GM19463 (cell line): ENCODE results near the gene SEC23IP.
A peak's percentile ranks its signal among the peaks of the same experiment; 100 is the strongest.
"Not testable (repeated sequence)": the region's sequence is repeated elsewhere in the genome, so short reads cannot be mapped to it uniquely, and the experiment has no call there.

Experiments
- ATAC-seq: cut with Tn5 transposase; IDR thresholded peaks from one replicate; pipeline ENCODE4 v1.9.1; 2021; ENCODE audit warnings: mild to moderate bottlenecking, moderate library complexity; ENCODE audit not compliant: unreplicated experiment

The SEC23IP gene

DNA sequence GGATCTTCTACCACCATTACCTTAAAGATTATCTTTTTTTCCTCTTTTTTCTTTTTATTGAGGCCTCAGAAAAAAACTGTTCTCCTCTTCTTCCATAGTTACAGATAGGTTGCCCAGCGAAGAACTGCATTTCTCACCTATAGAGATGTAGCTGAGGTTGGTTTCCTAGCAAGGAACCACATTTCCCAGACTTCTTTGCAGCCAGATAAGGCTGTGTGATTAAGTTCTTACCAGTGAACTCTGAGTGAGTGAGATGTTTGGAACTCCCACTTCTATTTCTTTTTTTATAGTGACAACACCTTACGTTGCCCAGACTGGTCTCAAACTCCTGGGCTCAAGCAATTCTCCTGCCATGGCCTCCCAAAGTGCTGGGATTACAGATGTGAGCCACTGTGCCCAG lies 14.0 kb upstream of the SEC23IP start:
- no peak for ATAC-seq

DNA sequence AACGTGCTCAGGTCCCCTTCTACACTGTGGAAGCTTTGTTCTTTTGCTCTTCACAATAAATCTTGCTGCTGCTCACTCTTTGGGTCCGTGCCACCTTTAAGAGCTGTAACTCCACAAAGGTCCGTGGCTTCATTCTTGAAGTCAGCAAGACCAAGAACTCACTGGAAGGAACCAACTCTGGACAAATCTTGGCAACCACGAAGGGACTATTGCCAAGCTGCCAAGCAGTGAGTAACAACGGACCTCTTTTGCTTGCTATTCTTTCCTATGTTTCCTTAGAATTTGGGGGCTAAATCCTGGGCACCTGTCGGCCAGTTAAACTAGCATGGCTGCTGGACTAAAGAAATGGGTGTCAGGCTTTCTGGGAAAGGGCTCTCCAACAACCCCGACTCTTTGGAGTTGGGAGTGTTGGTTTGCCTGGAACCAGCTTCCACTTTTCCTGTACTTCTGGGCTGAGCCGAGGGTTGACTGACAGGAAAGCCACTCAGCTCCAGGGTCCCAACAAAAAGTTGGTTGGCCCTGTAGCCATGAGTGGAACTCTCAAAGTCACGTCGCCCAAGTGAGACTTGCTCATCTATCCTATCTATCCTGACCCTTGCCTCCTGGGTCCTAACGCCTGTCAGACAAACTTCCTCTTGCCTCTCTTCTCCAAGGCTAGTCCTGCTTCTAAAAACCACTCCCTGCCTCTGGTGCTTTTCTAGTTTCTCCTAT lies 8.5 kb upstream of the SEC23IP start:
- ATAC-seq, result not testable (repeated sequence)

- not testable (repeated sequence) for ATAC-seq
Observed at GRCh38 chr10:119886070-119886469, 6.5 kb upstream of the SEC23IP start.

DNA sequence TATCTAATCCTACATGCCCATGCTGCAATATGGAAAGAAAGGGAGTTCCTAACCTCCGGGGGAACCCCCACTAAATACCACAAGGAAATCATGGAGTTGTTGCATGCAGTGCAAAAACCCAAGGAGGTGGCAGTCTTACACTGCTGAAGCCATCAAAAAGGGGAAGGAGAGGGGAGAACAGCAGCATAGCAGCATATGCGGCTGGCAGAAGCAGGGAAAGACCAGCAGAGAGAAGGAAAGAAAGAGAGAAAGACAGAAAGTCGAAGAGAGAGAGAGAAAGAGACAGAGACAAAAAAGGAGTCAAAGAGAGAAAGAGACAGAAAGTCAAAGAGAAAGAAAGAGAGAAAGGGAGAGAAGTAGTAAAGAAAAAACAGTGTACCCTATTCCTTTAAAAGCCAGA lies 3.8 kb upstream of the SEC23IP start:
- ATAC-seq, result not testable (repeated sequence)

- ATAC-seq, result not testable (repeated sequence)
Observed at GRCh38 chr10:119889201-119889600, 3.3 kb upstream of the SEC23IP start.

DNA sequence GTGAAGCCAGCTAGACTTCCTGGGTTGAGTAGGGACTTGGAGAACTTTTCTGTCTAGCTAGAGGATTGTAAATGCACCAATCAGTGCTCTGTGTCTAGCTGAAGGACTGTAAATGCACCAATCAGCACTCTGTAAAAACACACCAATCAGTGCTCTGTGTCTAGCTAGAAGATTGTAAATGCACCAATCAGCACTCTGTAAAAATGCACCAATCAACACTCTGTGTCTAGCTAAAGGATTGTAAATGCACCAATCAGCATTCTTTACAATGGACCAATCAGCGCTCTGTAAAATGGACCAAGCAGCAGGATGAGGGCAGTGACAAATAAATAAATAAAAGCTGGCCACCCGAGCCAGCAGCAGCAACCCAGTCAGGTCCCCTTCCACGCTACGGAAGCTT lies 2.2 kb upstream of the SEC23IP start:
- ATAC-seq, result not testable (repeated sequence)

DNA sequence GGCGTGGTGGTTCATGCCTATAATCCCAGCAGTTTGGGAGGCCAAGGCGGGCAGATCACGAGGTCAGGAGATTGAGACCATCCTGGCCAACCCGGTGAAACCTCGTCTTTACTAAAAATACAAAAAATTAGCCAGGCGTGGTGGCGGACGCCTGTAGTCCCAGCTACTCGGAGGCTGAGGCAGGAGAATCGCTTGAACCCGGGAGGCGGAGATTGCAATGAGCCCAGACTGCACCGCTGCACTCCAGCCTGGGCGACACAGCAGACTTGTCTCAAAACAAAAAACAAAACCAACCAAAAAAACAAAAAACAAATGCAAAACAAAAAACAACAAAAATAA lies 712 bp upstream of the SEC23IP start:
- ATAC-seq, result not testable (repeated sequence)

GRCh38 chr10:119893074-119893473 lies 544 bp downstream of the SEC23IP start:
- ATAC-seq, result no peak

DNA sequence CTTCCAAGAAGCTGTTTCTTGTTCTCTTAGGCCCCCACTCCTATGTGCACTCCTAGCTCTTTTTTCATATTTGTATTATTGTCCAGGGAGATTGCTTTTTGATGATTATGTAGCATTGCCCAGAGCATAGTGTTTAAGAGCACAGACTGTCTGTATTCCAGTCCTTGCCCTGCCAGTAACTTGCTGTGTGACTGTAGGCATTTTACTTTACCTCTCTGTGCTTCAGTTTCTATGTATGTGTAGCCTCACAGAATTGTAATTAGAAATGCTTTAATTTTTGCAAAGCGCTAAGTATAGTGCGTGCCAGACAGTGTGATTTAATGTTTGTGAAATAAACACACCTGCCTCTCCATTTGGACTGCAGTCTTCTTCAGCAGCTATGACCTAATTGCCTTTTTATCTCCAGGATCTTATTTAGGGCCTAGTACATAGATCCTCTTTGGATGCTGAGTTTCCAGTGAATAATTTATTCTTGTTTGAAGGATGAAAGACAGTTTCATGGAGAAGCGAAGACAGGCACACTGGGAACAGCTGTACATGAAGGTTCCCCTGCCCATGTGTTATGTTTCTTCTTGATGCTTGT lies 1.4 kb downstream of the SEC23IP start:
- no peak for ATAC-seq

DNA sequence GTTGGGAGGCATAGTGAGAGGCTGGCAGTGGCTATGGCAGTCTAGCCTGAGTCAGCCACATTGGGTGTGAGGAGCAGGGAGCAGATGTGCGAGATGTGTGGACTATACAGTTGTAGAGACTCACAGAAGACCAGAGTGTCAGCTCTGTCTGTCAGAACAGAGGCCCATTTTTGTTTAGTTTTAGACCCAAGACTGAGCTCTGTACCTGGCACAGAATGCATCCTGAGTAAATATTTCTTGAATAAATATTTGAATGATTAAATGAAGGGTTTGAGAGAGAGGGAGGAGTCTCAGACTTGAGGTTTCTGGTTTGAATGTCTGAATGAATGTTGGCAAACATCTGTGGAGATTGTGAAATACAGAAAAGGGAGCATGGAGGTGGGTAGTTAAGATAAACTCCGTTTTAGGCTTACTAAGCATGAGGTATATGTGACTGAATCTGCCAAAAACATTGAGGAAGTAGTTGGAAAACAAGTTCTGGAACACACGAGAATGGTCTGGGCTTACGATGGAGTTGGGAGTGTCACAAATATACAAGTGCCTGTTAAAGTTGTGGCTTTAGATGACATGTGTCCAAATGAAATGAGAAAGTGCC lies 3.6 kb downstream of the SEC23IP start:
- no peak for ATAC-seq

DNA sequence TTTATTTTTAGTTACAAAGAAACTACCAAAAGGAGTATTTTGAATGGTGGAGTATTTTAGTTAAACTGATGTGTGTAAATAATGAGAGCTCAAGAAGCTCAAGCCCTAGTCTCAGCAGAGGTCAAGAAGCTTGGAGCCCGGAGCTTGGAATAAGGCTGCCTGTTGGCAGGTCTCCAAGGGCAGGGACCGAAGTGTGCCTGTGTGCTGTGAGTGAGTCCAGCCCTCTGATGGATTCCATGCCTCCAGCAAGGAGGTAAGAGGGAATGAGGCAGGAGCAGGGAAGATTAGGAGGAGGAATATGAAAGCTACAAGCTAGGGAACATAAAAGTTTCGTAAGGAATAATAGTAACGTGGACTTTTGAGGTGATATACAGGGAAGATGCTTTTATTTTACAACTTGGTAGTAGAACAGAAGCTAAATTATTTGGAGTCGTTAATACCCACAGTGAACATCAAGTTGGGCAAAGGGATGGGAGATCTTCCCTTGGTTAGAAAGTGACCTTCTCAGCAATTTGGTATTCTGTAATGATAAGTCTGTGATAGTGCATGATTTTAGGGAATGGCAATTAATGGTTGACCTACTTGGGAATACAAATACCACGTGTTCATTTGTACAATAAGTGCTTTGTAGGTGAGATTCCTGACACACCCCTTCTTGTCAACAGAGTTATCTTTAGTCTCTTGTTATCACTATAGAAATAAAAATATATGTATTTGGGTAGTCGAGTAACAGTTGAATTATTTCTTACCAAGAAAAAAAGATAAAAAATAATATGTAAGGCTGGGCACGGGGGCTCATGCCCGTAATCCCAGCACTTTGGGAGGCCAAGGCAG lies 4.6 kb downstream of the SEC23IP start:
- ATAC-seq, result no peak

GRCh38 chr10:119898577-119898976 lies 6.0 kb downstream of the SEC23IP start:
- ATAC-seq, result no peak

DNA sequence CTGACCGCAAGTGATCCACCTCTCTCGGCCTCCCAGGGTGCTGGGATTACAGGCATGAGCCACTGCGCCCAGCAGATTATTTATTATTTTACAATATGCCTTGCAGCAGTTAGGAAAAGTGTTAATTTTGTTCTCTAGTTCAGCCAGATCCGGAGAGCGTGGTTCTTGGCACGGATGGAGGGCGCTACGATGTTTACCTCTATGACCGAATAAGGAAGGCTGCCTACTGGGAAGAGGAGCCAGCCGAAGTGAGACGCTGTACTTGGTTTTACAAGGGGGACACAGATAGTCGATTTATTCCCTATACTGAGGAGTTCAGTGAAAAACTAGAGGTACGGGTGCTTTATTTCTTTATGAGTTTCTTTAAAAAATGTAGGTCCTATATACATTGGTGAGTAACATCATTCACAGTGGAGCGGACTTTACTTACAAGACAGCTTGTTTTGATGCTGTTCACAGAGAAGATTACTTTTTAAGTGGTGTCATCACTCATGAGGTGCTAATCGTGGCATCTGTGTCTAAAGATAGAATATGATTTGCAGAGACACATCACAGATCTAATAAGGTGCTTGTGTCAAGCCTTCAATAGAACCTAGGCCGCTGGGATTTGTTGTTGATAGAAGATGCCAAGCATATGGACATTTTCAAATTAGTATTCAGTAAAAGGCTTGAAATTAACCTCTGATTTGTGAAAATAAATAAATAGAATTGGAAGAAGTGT lies 11.6 kb downstream of the SEC23IP start:
- no peak for ATAC-seq

- not testable (repeated sequence) for ATAC-seq
Observed at GRCh38 chr10:119907695-119908094, 15.2 kb downstream of the SEC23IP start.

GRCh38 chr10:119908166-119908565 lies 15.6 kb downstream of the SEC23IP start:
- no peak for ATAC-seq

DNA sequence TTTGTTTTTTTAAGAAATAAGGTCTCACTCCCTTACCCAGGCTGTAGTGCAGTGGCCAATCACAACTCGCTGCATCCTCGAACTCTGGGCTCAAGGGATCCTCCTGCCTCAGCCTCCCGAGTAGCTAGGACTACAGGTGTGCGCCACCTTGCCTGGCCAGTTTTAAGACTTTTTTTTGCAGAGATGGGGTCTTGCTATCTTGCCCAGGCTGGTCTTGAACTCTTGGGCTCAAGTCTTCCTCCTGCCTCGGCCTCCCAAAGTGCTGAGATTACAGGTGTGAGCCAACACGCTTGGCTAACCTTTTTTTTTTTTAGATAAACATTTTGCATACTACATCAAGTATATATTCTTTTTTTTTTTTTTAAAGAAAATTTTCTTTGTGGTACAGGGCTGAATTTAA lies 18.2 kb downstream of the SEC23IP start:
- no peak for ATAC-seq

DNA sequence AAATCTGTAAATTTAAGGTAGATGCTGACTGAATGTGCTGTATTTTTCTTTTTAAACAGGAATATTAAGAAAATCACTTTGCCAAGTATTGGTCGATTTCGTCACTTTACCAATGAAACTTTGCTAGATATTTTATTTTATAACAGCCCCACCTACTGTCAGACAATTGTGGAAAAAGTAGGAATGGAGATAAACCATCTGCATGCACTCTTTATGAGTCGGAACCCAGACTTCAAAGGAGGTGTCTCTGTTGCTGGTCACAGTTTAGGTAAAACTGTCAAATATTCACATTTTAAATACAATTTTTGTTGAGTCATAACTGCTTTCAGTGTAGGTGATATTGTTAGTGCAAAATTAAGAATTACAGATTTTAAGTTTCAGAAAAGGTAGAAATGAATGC lies 25.2 kb downstream of the SEC23IP start:
- no peak for ATAC-seq

DNA sequence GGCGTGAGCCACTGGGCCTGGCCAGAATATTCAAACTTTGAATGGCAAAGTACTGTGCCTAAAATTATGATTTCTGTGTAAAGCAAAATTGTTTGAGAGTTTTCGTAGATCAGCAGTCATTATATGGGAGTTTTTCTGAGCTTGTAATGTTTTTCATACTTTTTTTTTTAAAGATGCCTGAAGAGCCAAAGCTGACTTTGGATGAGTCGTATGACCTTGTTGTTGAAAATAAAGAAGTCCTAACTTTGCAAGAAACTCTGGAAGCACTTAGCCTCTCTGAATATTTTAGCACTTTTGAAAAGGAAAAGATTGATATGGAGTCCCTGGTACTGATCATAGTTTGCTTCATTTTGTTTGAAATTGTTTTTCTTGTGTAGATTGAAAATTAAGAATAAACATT lies 26.7 kb downstream of the SEC23IP start:
- no peak for ATAC-seq

GRCh38 chr10:119919826-119920225 lies 27.3 kb downstream of the SEC23IP start:
- ATAC-seq, result peak; percentile 68

DNA sequence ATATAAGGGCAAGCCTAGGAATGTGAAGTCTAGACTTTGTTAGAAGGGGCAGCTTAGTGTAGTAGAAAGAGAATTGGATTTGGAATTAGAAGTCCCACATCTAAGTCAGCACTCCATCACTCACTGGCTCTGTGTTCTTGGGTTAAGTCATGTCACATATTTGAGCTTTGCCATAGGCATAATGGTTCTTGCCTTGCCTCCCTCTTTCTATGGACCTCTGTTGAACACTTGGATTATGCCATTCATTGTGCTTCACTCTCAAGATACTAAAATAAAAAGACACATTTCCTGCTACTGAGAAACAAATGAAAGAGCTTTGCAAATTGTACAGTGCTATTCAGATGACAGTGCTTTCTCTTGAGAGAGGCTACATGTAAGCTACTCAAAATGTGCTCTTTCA lies 35.9 kb downstream of the SEC23IP start:
- ATAC-seq, result no peak

- ATAC-seq, result no peak
Observed at GRCh38 chr10:119931871-119932270, 39.3 kb downstream of the SEC23IP start.
